ENCODE measurements around the gene ZBED4.

The ZBED4 gene

DNA sequence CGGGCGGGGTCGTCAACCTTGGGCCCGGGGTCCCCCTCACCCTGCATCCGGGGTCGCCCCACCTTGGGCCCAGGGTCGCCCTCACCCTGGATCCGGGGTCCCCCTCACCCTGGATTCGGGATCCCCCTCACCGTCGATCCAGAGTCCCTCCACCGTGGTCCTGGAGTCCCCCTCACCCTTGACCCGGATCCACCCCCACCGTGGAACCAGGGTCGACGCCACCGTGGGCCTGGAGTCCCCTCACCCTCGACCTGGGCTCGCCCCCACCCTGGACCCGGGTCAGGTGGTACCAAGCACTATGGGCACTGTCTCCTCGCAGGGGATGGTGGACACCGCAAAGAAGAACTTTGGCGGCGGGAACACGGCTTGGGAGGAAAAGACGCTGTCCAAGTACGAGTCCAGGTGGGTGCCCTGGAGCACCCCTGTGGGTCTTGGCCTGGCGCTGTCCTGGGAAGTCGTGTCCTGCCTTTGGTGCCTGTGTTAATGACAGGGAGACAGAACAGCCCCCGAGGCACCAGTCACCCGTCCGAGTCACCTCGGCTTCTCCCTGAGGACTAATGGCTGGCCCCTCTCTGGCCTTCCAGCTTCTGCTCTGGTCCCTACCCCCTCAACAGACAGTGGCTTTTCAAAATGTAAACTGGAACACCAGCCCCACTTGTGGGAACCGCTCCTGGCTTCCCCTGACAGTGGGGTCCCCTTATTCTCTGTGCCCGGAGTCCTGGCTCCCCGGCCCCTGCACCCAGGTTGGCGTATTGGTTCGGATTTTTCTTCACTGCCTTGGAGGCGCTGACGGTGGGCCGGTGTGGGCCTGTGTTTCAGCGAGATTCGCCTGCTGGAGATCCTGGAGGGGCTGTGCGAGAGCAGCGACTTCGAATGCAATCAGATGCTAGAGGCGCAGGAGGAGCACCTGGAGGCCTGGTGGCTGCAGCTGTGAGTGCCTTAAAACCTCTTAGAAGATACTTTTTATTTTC, 65.6 kb downstream of the ZBED4 start:
- no peak for DNase-seq (ENCODE audit: low read depth, low spot score)

GRCh38 chr22:49920859-49921258, 67.2 kb downstream of the ZBED4 start:
- no peak for DNase-seq (ENCODE audit: low read depth, low spot score)

- no peak for DNase-seq (ENCODE audit: low read depth, low spot score)
These were observed 68.0 kb downstream of the ZBED4 start for GRCh38 chr22:49921508-49922278.

DNA sequence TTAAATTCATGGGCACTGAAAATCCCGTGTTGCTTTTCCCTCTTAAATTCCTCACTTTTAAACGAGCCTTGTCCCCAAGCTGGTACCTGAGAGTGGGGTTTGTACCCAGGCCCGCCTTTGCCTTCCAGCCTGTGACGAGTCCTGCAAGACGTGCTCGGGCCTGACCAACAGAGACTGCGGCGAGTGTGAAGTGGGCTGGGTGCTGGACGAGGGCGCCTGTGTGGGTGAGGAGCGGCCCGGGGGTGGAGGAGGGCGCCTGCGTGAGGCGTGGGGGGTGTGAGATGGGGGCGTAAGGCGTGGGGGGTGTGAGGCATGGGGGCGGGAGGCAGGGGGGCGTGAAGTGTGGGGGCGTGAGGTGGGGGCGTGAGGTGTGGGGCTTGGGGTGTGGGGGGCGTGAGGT, 68.8 kb downstream of the ZBED4 start:
- DNase-seq (ENCODE audit: low read depth, low spot score) = no peak

DNA sequence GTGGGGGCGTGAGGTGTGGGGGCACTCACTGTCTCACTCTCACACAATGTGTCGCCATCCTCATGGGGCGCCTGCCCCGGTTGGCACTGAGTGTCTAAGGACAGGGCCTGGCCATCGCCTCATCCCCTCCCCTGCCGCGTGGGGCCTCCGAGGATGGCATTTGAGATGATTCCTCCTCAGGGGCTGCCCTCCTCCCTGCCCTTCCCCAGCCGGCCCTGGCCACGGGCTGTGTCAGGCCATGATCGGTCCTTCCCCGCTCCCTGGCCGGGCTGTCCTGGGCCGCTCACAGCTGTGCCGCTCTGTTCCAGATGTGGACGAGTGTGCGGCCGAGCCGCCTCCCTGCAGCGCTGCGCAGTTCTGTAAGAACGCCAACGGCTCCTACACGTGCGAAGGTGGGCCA, 69.3 kb downstream of the ZBED4 start:
- DNase-seq (ENCODE audit: low read depth, low spot score) = no peak

GRCh38 chr22:49923445-49923844, 69.8 kb downstream of the ZBED4 start:
- DNase-seq (ENCODE audit: low read depth, low spot score) = no peak

DNA sequence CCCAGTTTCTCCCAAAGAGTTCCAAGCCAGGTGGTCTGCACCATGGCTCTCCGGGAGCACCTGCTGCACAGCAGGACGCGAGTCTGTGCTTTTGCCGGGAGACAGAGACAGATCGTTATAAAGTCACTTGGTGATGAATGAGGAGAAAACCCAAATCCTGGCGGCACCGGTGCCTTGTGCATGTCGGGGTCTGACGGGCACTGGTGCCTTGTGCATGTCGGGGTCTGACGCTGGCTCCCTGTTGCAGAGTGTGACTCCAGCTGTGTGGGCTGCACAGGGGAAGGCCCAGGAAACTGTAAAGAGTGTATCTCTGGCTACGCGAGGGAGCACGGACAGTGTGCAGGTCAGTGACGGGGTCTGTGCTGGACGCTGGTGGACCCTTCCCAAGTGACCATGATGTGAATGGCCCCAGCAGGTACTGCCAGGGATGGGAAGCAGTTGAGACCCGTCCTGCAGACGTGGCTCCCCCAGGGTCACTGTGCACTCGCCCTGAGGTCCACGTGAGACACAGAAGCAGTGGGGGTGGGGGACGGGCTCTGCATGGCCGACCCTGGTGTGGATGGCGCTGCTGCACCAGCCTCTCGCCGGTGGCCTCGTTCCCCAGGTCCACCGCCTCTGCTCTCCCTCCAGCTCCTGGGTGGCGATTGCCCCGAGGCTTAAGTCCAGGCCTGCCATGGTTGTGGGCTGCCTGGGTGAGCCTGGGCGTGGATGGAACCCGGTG, 70.6 kb downstream of the ZBED4 start:
- no peak for DNase-seq (ENCODE audit: low read depth, low spot score)

DNA sequence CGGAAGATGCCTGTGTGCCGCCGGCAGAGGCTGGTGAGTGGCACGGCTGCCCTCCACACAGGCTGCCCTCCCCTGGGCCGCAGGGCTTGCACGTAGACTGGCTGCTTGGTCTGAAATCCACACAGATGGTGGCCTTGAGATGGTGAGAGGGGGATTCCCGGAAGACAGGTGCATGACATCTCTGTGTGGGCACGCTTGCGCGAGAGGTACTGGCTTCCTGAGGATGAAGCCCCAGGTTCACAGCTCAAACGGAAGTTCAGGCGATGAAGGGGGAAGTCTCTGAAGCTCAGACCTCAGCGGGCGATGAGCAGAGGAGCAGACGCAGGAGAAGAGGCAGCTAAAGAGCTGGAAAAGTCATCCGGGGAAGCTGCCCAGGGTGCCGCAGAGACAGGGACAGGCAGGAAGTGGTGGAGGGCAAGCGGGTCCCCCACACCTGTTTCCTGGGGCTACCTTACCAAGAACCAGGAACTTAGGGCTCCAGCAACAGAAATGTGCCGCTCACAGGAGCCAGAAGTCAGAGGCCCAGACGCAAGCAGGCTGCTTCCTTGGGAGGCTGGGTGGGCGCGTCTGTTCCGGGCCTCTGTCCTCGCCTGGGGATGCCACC, 72.0 kb downstream of the ZBED4 start:
- no peak for DNase-seq (ENCODE audit: low read depth, low spot score)

DNA sequence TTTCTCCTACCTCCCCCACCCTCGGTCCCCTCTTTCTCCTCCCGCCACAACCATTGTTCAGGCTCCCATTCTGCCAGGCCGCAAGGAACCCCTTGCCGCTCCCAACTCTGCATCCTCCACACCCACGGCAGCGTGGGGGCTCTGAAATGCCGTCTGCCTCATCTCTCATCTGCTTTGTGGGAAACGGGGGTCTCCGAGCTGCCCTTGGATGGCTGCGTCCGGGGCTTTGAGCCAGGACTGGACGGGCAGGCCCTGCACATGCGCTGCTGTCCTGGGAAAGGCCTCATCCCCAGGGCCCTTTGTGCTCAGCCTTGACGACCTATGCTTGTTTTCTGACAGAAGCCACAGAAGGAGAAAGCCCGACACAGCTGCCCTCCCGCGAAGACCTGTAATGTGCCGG, 73.3 kb downstream of the ZBED4 start:
- DNase-seq (ENCODE audit: low read depth, low spot score) = no peak

GRCh38 chr22:49927483-49928184, 74.0 kb downstream of the ZBED4 start:
- no peak for DNase-seq (ENCODE audit: low read depth, low spot score)

DNA sequence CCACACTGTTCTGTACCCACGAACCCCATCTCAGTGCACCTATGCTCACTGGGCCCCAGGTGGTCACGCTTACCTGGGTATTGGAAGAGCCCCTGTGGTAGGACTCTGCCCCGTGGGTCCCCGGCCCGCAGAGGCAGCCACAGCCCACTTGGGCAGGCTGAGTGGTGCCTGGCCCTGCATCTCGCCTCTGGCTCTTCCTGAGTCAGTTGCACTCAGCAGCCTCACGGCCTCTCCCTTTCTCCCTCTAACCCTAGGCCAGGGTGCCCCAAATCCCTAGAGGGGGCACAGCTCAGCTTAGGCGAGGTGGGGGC, 74.5 kb downstream of the ZBED4 start:
- DNase-seq (ENCODE audit: low read depth, low spot score) = no peak

DNA sequence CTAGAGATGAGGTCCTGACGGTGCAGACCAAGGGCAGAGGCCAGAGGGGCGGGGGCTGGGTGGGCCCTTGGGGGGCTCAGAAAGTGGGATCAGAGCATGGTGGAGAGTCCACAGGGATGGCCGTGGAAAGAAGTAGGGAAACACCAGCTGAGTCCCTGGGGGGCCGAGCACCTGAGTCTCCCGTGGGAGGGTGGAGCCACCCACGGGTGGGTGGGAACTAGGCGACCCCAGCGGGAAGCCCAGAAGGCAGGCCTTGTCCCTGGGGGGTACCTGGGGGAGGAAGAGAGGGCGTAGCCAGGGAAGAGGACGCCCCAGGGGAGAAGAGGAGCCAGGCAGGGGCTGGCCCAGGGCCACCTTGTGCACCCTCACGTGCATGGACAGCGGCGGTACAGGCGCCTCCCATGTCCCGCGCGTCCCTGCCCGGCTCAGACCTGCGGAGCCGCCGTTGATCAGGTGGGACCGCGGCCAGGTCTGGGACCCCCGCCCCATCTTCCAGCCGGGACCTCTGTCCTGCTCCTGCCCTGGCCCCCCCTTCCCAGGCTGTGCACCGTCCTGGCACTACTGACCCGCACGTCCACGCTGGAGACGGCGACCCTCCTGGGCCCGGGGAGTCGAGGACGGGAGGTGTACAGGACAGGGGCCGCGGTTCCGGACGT, 75.0 kb downstream of the ZBED4 start:
- no peak for DNase-seq (ENCODE audit: low read depth, low spot score)

DNA sequence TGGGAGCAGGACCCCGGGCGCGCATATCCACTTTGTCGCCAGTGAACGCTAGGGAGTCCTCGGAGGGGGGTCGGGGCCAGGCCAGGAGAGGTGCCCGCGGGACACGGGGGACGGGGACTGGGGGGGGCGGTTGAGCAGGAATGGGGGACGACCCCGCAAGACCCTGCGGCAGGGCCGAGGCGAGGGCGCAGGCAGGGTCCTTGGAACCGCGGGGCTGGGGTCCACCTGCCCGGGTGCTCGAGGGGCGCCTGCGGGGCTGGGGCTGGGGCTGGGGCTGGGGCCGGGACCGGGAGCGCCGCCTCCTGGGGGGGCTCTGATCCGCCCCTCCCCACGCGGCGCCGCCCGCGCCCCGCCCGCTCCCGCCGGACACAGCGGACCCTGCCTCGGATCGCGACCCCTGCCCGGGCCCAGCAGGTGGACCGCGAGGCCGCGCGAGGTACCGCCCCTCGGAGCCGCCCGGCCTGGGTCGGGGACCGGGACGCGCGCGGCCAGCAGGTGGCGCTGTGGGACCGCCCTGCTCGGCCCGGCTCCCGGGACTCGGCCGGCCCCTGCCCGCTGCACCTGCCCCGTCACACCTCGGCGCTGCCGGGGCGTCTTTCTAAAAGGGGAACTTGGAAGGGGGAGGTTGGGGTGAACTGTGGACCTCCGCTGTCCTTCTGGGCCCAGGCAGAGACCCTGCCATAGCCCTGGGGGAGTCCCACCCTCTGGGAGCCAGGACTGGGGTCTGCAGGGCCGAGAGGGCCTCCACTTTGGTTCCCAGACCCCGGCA, 75.8 kb downstream of the ZBED4 start:
- no peak for DNase-seq (ENCODE audit: low read depth, low spot score)

- DNase-seq (ENCODE audit: low read depth, low spot score) = no peak
These were observed 76.4 kb downstream of the ZBED4 start for GRCh38 chr22:49929994-49930575.

DNA sequence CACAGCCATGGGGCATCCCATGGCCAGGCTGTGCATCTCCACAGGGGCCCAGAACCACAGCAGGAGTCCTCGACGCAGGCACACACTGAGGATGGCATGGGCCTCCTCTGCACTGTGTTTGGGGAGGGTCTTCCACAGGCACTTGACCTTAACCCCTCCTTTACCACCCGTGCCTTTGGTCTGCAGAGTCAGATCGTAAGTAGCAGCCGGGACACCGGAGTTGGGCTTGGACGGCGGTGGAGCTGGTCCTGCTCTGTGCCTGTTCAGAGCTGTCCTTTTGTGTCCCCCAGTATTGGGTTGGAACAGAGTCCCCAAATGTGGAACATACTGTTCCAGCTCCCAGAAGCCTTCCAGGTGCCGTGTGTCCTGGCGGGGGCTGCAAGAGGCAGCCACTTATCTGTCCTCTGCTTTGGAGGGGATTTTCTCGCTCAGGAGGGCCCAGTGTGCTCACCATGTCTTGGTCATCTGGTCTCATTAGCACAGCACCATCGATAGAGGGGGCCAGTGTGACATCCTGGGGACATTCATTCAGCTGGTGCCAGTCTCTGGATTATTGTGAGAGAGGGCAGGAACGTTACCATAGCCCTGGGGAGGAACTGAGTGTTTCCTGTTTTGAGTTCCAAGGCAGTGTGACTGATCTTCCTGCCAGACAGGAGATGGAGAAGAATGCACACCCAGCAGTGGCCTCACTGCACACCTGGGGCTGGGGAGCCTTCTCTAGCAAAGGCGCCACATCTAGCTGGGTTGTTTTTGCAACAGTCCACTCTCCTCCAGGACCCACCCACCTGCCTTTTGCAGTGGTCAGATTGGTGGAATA, 77.2 kb downstream of the ZBED4 start:
- no peak for DNase-seq (ENCODE audit: low read depth, low spot score)

DNA sequence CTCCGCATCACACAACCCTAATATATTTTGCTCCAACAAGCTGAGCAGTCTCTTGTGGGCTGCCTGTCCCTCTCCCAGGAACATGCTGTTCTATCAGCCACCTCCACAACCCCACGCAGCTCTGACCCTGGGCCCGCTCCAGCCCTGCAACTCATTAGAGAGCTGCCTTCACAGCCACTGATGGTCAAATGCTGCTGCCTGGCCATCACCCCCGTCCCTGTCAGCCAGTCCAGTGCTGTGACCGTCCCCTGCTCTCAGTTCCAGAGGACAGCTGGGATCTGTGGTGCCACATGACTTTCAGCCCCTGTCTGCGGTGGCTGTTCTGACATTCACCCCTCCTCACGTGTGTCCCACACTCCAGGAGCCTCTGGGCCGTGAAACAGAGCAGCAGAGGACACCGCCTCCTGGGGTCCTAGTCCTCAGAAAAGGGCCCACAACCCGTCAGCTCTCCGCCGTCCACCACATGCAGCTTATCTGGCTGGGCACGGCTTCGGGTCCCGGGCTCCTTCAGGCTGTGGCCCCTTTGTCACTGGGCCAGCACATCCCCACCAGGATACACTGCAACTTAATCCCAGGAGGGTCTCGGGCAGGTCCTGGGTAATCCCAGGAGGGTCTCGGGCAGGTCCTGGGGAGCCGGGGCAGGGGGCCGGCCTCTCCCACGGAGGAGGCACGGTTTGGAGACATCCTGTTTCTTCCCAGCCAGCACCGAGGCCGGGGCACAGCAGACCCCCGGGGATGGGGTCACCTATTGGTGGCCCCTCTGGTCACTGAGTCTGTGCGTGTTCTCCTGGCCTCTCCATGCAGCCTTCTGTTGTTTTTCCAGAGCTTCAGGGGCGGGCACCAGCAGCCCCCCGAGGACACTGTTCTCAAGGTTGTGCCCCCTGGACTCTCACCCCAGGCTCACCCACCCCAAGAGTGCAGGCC, 79.9 kb downstream of the ZBED4 start:
- no peak for DNase-seq (ENCODE audit: low read depth, low spot score)

DNA sequence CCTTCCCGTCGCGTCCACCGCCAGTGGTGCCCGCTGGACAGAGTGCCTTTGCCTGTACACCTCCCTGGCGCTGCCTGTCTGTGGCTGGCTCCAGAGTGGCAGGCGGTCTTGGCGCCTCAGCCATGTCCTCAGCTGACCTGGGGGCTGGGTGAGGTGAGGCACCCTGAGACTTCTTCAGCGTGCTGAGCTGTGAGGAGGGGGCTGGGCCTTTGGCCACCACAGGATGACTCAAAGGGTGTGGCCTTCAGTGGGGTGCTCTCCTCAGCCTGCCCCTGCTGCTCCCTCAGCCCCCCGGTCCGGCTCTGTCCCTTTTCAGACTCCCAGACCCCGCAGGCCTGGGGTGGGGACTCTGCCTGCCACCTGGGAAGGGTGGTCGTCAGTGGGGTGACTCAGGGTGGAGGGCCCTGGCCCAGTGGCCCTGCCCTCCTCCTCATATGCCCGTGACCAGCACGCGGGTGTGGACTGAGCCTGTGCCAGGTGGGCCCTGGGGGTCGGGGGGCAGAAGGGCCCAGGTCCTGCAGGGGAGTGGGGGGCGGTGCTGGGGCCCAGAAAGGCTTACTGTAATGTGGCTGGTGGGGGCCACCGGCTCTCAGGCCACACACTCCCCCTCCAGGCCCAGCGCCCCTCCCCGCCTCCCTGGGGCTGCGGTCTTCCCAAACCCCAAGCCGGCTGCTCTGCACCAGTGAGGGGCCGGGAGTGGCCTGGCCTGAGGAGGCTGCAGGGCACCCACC, 80.7 kb downstream of the ZBED4 start:
- no peak for DNase-seq (ENCODE audit: low read depth, low spot score)
